HepG2 (cell line): ENCODE data around the gene CELF4. TPM values are rescaled to one million over a fixed set of nuclear protein-coding genes. Genes with fewer than 3 reads are reported as not detected.

Experiments used
- ATAC-seq: fragments of 200-7000 bp; cut with Tn5 transposase; 3 replicates; pipeline ENCODE4 v1.9.1; 2020; ENCODE audit warnings: mild to moderate bottlenecking, moderate library complexity
- BruUV-seq: library from RNA; stranded (reverse); fragments of 400-500 nt; replicated peaks from 2 replicates; lab custom pipeline; 2021; lab: Mats Ljungman, UMichigan
- CTCF ChIA-PET: fragments of 300-600 bp; formaldehyde crosslinking; extraction: SDS; loops from one replicate; lab custom pipeline; 2021; ENCODE audit warnings: low total read pairs, inconsistent platforms, low intra/inter-chr PET ratio; lab: Yijun Ruan, JAX
- POLR2A ChIA-PET: fragments of 350-600 bp; sonication (Branson Sonifier 250); formaldehyde crosslinking; loops from one replicate; lab custom pipeline; 2020; ENCODE audit warnings: antibody characterized with exemption, inconsistent platforms; lab: Yijun Ruan, JAX
- DNase-seq: peaks from one replicate; pipeline ENCODE4 v3.0.0-alpha.2; 2015; ENCODE audit warnings: low spot score
- FAIRE-seq: peaks from 3 replicates; lab custom pipeline; 2011; peaks lifted over from hg19 to GRCh38; lab: Jason Lieb, UNC
- H2AFZ ChIP-seq: one replicate; pipeline ENCODE4 v1.6.1; 2011; ENCODE audit warnings: low read length, inconsistent platforms
- H3K27ac ChIP-seq: fragments of 300-600 bp; 3 replicates; pipeline ENCODE4 v1.8.0; 2011; ENCODE audit warnings: mixed run types, mild to moderate bottlenecking, mixed read lengths, low read length, inconsistent platforms; ENCODE audit not compliant: insufficient read depth; ENCODE audit errors: extremely low read length
- H3K27me3 ChIP-seq, 2 experiments: fragments of 200-600 bp in 1 of 2; 2 replicates in 1 of 2; 3 replicates in 1 of 2; pipeline versions ENCODE4 v1.6.0 to v1.8.0; 2011; ENCODE audit warnings: low read length in 2 of 2, mild to moderate bottlenecking in 2 of 2, moderate library complexity in 2 of 2, inconsistent platforms in 1 of 2; ENCODE audit not compliant: insufficient read depth in 2 of 2, control insufficient read depth in 1 of 2
- H3K36me3 ChIP-seq, 2 experiments: fragments of 200-600 bp in 1 of 2; replicated peaks in 1 of 2; 2 replicates in 1 of 2; 3 replicates in 1 of 2; pipeline versions ENCODE4 v1.5.1 to v1.8.0; 2011; ENCODE audit warnings: low read length in 2 of 2, inconsistent platforms in 1 of 2; ENCODE audit not compliant: insufficient read depth in 2 of 2, control insufficient read depth in 1 of 2
- H3K4me1 ChIP-seq: 2 replicates; pipeline ENCODE4 v1.5.1; 2012; ENCODE audit warnings: low read length, inconsistent platforms; ENCODE audit not compliant: insufficient read depth
- H3K4me2 ChIP-seq: 2 replicates; pipeline ENCODE4 v1.6.0; 2011; ENCODE audit warnings: low read depth, low read length, inconsistent platforms
- H3K4me3 ChIP-seq, 3 experiments: fragments of 200-600 bp in 1 of 3; sonication (generic), shearing (Covaris generic) in 1 of 3; replicated peaks in 1 of 3; 2 replicates each; pipeline ENCODE4 v1.5.1; 2011 to 2016; ENCODE audit warnings: low read length in 3 of 3, inconsistent platforms in 2 of 3, low read depth in 2 of 3, mild to moderate bottlenecking in 2 of 3, control low read depth in 1 of 3, mixed read lengths in 1 of 3; ENCODE audit not compliant: insufficient read depth in 1 of 3
- H3K79me2 ChIP-seq: one replicate; pipeline ENCODE4 v1.6.1; 2011; ENCODE audit warnings: low read length, inconsistent platforms; ENCODE audit not compliant: insufficient read depth
- H3K9ac ChIP-seq: 2 replicates; pipeline ENCODE4 v1.6.0; 2011; ENCODE audit warnings: mild to moderate bottlenecking, low read depth, low read length, inconsistent platforms; ENCODE audit not compliant: insufficient read depth
- H3K9me3 ChIP-seq: 2 replicates; pipeline ENCODE4 v1.5.1; 2012; ENCODE audit warnings: mild to moderate bottlenecking, low read length
- H4K20me1 ChIP-seq: 2 replicates; pipeline ENCODE4 v1.6.0; 2011; ENCODE audit warnings: inconsistent platforms, mild to moderate bottlenecking, low read length, moderate library complexity; ENCODE audit not compliant: insufficient read depth
- AKAP8 ChIP-seq: sonication (generic); formaldehyde crosslinking; IDR thresholded peaks from 2 replicates; pipeline ENCODE4 v1.5.1; 2020; ENCODE audit warnings: mild to moderate bottlenecking, missing genetic modification reagents
- ELF4 ChIP-seq: sonication (generic); formaldehyde crosslinking; IDR thresholded peaks from 2 replicates; pipeline ENCODE4 v1.5.0; 2020; ENCODE audit warnings: missing genetic modification reagents, mild to moderate bottlenecking, moderate library complexity, borderline replicate concordance
- ZNF343 ChIP-seq: sonication (generic); formaldehyde crosslinking; IDR thresholded peaks from 2 replicates; pipeline ENCODE4 v1.4.0; 2020; ENCODE audit warnings: mild to moderate bottlenecking, missing genetic modification reagents
- WGBS: methylation state at CpG from one replicate; pipeline ENCODE4 v1.1.6; 2017; ENCODE audit warnings: low lambda C conversion rate; 5-methylcytosine and 5-hydroxymethylcytosine counted together
- in situ Hi-C: cut with HindIII; loops from 2 replicates; pipeline ENCODE4 v1.10.0; 2017; ENCODE audit warnings: low pct_unique_long_range_greater_than_20kb; ENCODE audit not compliant: extremely low pct_ligation_motif_present
- intact Hi-C: fragments of 100-400 bp; cut with micrococcal nuclease; formaldehyde crosslinking; loops from one replicate; pipeline ENCODE4 v1.10.0; 2022; ENCODE audit not compliant: unreplicated experiment
- polyA plus RNA-seq, 8 experiments: library from polyadenylated mRNA; depleted of rRNA in 3 of 8; stranded (reverse) in 7 of 8; unstranded in 1 of 8; fragments of >200 nt; fragmentation: Illumina TruSeq in 4 of 8; extraction: Trizol in 4 of 8; gene quantifications; 2 replicates each; pipeline versions ENCODE4 v1.2.1 to v1.2.3, GENCODE V29; 2011 to 2016; ENCODE audit warnings: low read depth in 4 of 8, missing spikeins in 1 of 8, mixed read lengths in 1 of 8; ENCODE audit not compliant: insufficient read depth in 1 of 8
- total RNA-seq, 5 experiments: library from RNA; depleted of rRNA; stranded (reverse); fragments of >200 nt; fragmentation: Illumina TruSeq; extraction: Trizol; gene quantifications; 2 replicates each; pipeline ENCODE4 v1.2.3, GENCODE V29; 2016; ENCODE audit warnings: low read depth in 1 of 5
- TF ChIP-seq, protein P1 (sequence below): sonication (generic); formaldehyde crosslinking; IDR thresholded peaks from 2 replicates; pipeline ENCODE4 v1.4.0; 2020; ENCODE audit warnings: mild to moderate bottlenecking, missing genetic modification reagents
- TF ChIP-seq, protein P2 (sequence below): IDR thresholded peaks from 2 replicates; pipeline ENCODE4 v1.6.1; 2016
- TF ChIP-seq, protein P3 (sequence below): sonication (generic); formaldehyde crosslinking; IDR thresholded peaks from 2 replicates; pipeline ENCODE4 v1.5.1; 2020; ENCODE audit warnings: mild to moderate bottlenecking, missing genetic modification reagents, borderline replicate concordance
- TF ChIP-seq, protein P4 (sequence below): IDR thresholded peaks from 2 replicates; pipeline ENCODE4 v1.6.1; 2018; ENCODE audit warnings: missing genetic modification reagents, mild to moderate bottlenecking, missing compliant biosample characterization
- TF ChIP-seq, protein P5 (sequence below): sonication (generic); formaldehyde crosslinking; IDR thresholded peaks from 2 replicates; pipeline ENCODE4 v1.5.0; 2020; ENCODE audit warnings: mild to moderate bottlenecking, missing genetic modification reagents
- TF ChIP-seq, protein P6 (sequence below): sonication (generic); formaldehyde crosslinking; IDR thresholded peaks from 2 replicates; pipeline ENCODE4 v1.5.1; 2020; ENCODE audit warnings: mild to moderate bottlenecking, missing genetic modification reagents, borderline replicate concordance

Gene CELF4
- total and polyA plus RNA-seq, 2 of the 13 experiments (the other 11 are each of a cell fraction or from before 2014, with no cell fraction given): not detected

DNA sequence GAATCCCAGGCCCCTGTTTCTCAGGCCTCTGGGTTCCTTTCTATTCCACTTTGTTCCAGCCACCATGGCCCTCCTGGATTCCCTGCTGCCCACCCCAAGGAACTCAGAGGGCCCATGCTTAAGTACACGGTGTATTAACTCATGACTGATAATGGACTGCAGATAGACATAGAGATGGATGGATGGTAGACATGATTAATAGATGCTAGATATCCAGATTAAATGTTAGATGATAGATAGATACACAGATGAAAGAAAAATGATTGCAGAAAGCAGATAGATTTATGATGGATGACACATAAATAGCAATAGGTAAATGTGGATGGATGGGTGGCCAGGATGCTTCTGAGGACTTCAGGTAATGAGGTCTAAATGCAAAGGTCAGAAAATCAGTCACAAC, 278.0 kb downstream of the CELF4 start (continued):
- TF ChIP-seq, protein P1, sequence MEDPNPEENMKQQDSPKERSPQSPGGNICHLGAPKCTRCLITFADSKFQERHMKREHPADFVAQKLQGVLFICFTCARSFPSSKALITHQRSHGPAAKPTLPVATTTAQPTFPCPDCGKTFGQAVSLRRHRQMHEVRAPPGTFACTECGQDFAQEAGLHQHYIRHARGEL: no peak
- TF ChIP-seq, all 625 proteins: peak for 0

DNA sequence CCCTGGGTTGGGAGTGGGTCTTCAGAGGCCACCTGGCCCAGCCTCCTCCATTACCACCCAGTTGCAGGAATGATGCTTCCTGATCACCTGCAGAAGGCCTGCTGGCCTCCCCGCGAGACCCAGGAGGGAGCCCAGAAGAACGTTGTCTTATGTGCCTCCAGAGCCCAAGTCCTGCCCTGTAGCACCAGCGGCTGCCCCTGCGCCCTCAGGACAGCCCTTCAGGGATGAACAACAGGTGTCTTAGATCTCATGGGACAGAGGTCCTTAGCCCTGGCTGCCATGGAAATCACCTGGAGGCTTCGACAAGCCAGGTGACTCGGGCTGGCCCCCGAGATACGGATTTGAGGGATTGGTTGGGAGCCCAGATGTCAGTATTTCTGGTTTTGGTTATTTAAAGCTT, 278.8 kb downstream of the CELF4 start:
- intact Hi-C loops (no loop called here), in situ Hi-C loops (no loop called here)
- FAIRE-seq (no peak), ATAC-seq (no peak), DNase-seq (no peak)
- CTCF ChIA-PET: no interaction called here
- Histone ChIP-seq H3K27me3 (peaks cover 1 to 11% of the 10 kb centered on the region in 2 experiments; a peak in 2 of 5 replicates), H3K9me3 (no peaks in the 10 kb centered on the region), H3K27ac (no peak overlapping the region), H3K9ac (no peak overlapping the region), H3K4me3 (no peak overlapping the region), H3K79me2 (no peaks in the 10 kb centered on the region), H3K4me2 (no peak overlapping the region), H3K36me3 (no peaks in the 10 kb centered on the region), H3K4me1 (no peaks in the 10 kb centered on the region), H2AFZ (no peak overlapping the region), H4K20me1 (no peaks in the 10 kb centered on the region)
- POLR2A ChIA-PET: no interaction called here
- 0% methylated on average over 3 of the region's 9 CpGs for WGBS
- BruUV-seq: no TSS peak
- TF ChIP-seq, protein P2, sequence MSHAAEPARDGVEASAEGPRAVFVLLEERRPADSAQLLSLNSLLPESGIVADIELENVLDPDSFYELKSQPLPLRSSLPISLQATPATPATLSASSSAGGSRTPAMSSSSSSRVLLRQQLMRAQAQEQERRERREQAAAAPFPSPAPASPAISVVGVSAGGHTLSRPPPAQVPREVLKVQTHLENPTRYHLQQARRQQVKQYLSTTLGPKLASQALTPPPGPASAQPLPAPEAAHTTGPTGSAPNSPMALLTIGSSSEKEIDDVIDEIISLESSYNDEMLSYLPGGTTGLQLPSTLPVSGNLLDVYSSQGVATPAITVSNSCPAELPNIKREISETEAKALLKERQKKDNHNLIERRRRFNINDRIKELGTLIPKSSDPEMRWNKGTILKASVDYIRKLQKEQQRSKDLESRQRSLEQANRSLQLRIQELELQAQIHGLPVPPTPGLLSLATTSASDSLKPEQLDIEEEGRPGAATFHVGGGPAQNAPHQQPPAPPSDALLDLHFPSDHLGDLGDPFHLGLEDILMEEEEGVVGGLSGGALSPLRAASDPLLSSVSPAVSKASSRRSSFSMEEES (CRISPR knock-in tag): no peak
- TF ChIP-seq, protein P3, sequence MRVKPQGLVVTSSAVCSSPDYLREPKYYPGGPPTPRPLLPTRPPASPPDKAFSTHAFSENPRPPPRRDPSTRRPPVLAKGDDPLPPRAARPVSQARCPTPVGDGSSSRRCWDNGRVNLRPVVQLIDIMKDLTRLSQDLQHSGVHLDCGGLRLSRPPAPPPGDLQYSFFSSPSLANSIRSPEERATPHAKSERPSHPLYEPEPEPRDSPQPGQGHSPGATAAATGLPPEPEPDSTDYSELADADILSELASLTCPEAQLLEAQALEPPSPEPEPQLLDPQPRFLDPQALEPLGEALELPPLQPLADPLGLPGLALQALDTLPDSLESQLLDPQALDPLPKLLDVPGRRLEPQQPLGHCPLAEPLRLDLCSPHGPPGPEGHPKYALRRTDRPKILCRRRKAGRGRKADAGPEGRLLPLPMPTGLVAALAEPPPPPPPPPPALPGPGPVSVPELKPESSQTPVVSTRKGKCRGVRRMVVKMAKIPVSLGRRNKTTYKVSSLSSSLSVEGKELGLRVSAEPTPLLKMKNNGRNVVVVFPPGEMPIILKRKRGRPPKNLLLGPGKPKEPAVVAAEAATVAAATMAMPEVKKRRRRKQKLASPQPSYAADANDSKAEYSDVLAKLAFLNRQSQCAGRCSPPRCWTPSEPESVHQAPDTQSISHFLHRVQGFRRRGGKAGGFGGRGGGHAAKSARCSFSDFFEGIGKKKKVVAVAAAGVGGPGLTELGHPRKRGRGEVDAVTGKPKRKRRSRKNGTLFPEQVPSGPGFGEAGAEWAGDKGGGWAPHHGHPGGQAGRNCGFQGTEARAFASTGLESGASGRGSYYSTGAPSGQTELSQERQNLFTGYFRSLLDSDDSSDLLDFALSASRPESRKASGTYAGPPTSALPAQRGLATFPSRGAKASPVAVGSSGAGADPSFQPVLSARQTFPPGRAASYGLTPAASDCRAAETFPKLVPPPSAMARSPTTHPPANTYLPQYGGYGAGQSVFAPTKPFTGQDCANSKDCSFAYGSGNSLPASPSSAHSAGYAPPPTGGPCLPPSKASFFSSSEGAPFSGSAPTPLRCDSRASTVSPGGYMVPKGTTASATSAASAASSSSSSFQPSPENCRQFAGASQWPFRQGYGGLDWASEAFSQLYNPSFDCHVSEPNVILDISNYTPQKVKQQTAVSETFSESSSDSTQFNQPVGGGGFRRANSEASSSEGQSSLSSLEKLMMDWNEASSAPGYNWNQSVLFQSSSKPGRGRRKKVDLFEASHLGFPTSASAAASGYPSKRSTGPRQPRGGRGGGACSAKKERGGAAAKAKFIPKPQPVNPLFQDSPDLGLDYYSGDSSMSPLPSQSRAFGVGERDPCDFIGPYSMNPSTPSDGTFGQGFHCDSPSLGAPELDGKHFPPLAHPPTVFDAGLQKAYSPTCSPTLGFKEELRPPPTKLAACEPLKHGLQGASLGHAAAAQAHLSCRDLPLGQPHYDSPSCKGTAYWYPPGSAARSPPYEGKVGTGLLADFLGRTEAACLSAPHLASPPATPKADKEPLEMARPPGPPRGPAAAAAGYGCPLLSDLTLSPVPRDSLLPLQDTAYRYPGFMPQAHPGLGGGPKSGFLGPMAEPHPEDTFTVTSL (CRISPR knock-in tag): no peak
- TF ChIP-seq ZNF343 (no peak), ELF4 (CRISPR knock-in tag) (no peak), AKAP8 (CRISPR knock-in tag) (no peak)
- TF ChIP-seq, protein P4, sequence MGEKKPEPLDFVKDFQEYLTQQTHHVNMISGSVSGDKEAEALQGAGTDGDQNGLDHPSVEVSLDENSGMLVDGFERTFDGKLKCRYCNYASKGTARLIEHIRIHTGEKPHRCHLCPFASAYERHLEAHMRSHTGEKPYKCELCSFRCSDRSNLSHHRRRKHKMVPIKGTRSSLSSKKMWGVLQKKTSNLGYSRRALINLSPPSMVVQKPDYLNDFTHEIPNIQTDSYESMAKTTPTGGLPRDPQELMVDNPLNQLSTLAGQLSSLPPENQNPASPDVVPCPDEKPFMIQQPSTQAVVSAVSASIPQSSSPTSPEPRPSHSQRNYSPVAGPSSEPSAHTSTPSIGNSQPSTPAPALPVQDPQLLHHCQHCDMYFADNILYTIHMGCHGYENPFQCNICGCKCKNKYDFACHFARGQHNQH (CRISPR knock-in tag): no peak
- TF ChIP-seq, protein P5, sequence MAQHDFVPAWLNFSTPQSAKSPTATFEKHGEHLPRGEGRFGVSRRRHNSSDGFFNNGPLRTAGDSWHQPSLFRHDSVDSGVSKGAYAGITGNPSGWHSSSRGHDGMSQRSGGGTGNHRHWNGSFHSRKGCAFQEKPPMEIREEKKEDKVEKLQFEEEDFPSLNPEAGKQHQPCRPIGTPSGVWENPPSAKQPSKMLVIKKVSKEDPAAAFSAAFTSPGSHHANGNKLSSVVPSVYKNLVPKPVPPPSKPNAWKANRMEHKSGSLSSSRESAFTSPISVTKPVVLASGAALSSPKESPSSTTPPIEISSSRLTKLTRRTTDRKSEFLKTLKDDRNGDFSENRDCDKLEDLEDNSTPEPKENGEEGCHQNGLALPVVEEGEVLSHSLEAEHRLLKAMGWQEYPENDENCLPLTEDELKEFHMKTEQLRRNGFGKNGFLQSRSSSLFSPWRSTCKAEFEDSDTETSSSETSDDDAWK (CRISPR knock-in tag): no peak
- TF ChIP-seq, protein P6, sequence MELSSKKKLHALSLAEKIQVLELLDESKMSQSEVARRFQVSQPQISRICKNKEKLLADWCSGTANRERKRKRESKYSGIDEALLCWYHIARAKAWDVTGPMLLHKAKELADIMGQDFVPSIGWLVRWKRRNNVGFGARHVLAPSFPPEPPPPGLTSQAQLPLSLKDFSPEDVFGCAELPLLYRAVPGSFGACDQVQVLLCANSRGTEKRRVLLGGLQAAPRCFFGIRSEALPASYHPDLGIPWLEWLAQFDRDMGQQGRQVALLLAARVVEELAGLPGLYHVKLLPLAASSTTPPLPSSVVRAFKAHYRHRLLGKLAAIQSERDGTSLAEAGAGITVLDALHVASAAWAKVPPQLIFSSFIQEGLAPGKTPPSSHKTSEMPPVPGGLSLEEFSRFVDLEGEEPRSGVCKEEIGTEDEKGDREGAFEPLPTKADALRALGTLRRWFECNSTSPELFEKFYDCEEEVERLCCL: no peak
